GM21381 (cell line): Measurements from ENCODE around the gene USP20.
"Not testable (repeated sequence)": the region's sequence is repeated elsewhere in the genome, so short reads cannot be mapped to it uniquely, and the experiment has no call there.

ENCODE experiments used
- ATAC-seq: cut with Tn5 transposase; IDR thresholded peaks from one replicate; pipeline ENCODE4 v1.9.1; 2021; ENCODE audit warnings: mild to moderate bottlenecking, moderate library complexity; ENCODE audit not compliant: unreplicated experiment

USP20 gene

GRCh38 chr9:129835128-129835859 is at the start of gene USP20, which contains the start of gene C9orf78:
Gene USP20 (plus strand): TSS chr9:129835458. CDS start chr9:129852556, 17,098 bp downstream.
Gene C9orf78 (minus strand): TSS chr9:129835275. CDS start chr9:129835221, 54 bp downstream.
- peak; percentile 92 for ATAC-seq

- no peak for ATAC-seq
These were observed 49.4 kb upstream of the USP20 start for GRCh38 chr9:129785866-129786265.

GRCh38 chr9:129786481-129786880 is 48.8 kb upstream of the USP20 start:
- no peak for ATAC-seq

- ATAC-seq, result no peak
These were observed 40.7 kb upstream of the USP20 start for GRCh38 chr9:129794549-129794948.

- not testable (repeated sequence) for ATAC-seq
These were observed 39.2 kb upstream of the USP20 start for GRCh38 chr9:129796029-129796428.

- ATAC-seq, result no peak
These were observed 36.3 kb upstream of the USP20 start for GRCh38 chr9:129798973-129799372.

GRCh38 chr9:129801504-129801903 is 33.8 kb upstream of the USP20 start:
- ATAC-seq, result no peak

GRCh38 chr9:129802833-129803675 is 32.2 kb upstream of the USP20 start, which contains the start of gene TOR1B:
Gene TOR1B (plus strand): TSS chr9:129803184. CDS start chr9:129803213, 29 bp downstream.
- peak; percentile 94 for ATAC-seq

- ATAC-seq, result no peak
These were observed 31.6 kb upstream of the USP20 start for GRCh38 chr9:129803676-129804060.

- no peak for ATAC-seq
These were observed 29.2 kb upstream of the USP20 start for GRCh38 chr9:129806061-129806460.

- no peak for ATAC-seq
These were observed 25.9 kb upstream of the USP20 start for GRCh38 chr9:129809346-129809745.

- no peak for ATAC-seq
These were observed 25.1 kb upstream of the USP20 start for GRCh38 chr9:129810116-129810515.

GRCh38 chr9:129810788-129811187 is 24.5 kb upstream of the USP20 start:
- no peak for ATAC-seq

- ATAC-seq, result no peak
These were observed 23.3 kb upstream of the USP20 start for GRCh38 chr9:129811967-129812363.

GRCh38 chr9:129812385-129812784 is 22.9 kb upstream of the USP20 start:
- no peak for ATAC-seq

- ATAC-seq, result no peak
These were observed 21.6 kb upstream of the USP20 start for GRCh38 chr9:129813661-129814060.

- no peak for ATAC-seq
These were observed 20.6 kb upstream of the USP20 start for GRCh38 chr9:129814432-129815223.

GRCh38 chr9:129815278-129815677 is 20.0 kb upstream of the USP20 start:
- no peak for ATAC-seq

GRCh38 chr9:129816501-129817435 is 18.5 kb upstream of the USP20 start:
- no peak for ATAC-seq
